Hematopoietic multipotent progenitor cell treated with erythropoietin and hydrocortisone succinate and interleukin-3 and kit ligand, for 8 days (in vitro differentiated cells): Measurements from ENCODE around the gene URAD.
"Not testable (repeated sequence)": the region's sequence is repeated elsewhere in the genome, so short reads cannot be mapped to it uniquely, and the experiment has no call there.

Experiments used
- DNase-seq: peaks from one replicate; pipeline ENCODE4 v3.0.0-alpha.2; 2015

Gene URAD

GRCh38 chr13:27969866-27970229 lies 18.6 kb downstream of the URAD start:
- DNase-seq = no peak

- DNase-seq = no peak
Measured at GRCh38 chr13:27969082-27969865, 19.2 kb downstream of the URAD start, which contains the start of gene CDX2. TSS of gene CDX2 (minus strand) at chr13:27969315. CDS start at chr13:27969006, 309 bp downstream.

- no peak for DNase-seq
Measured at GRCh38 chr13:27968316-27969081, 20.0 kb downstream of the URAD start.

- DNase-seq = no peak
Measured at GRCh38 chr13:27967736-27968315, 20.7 kb downstream of the URAD start.

GRCh38 chr13:27967203-27967735 lies 21.2 kb downstream of the URAD start:
- no peak for DNase-seq

- DNase-seq = no peak
Measured at GRCh38 chr13:27966641-27967202, 21.8 kb downstream of the URAD start.

GRCh38 chr13:27965740-27966640 lies 22.5 kb downstream of the URAD start:
- DNase-seq = no peak

- DNase-seq = no peak
Measured at GRCh38 chr13:27965343-27965739, 23.2 kb downstream of the URAD start.

GRCh38 chr13:27964741-27965323 lies 23.7 kb downstream of the URAD start:
- no peak for DNase-seq

GRCh38 chr13:27964206-27964605 lies 24.3 kb downstream of the URAD start:
- DNase-seq = not testable (repeated sequence)

- DNase-seq = no peak
Measured at GRCh38 chr13:27963491-27963890, 25.0 kb downstream of the URAD start.

- DNase-seq = no peak
Measured at GRCh38 chr13:27962982-27963381, 25.5 kb downstream of the URAD start.

- DNase-seq = no peak
Measured at GRCh38 chr13:27962128-27962841, 26.2 kb downstream of the URAD start.

- DNase-seq = no peak
Measured at GRCh38 chr13:27961227-27962085, 27.0 kb downstream of the URAD start.

- peak; percentile 33 for DNase-seq
Measured at GRCh38 chr13:27960362-27961226, 27.9 kb downstream of the URAD start.

GRCh38 chr13:27959976-27960361 lies 28.5 kb downstream of the URAD start:
- DNase-seq = no peak

- DNase-seq = no peak
Measured at GRCh38 chr13:27956576-27957300, 31.8 kb downstream of the URAD start.

- no peak for DNase-seq
Measured at GRCh38 chr13:27955014-27955591, 33.4 kb downstream of the URAD start.
